Endothelial cell (in vitro differentiated cells): Measurements from ENCODE around the gene NDUFAF8. TPM values are rescaled to one million over a fixed set of nuclear protein-coding genes. Genes with fewer than 3 reads are reported as not detected.

ENCODE experiments used
- DNase-seq: peaks from one replicate; pipeline ENCODE4 v3.0.0; 2021; ENCODE audit warnings: low spot score
- H3K27ac Mint-ChIP-seq: one replicate; pipeline ENCODE4 v1.8.0; 2021; ENCODE audit warnings: mixed read lengths, inconsistent platforms; ENCODE audit not compliant: unreplicated experiment
- H3K27me3 Mint-ChIP-seq: one replicate; pipeline ENCODE4 v1.8.0; 2021; ENCODE audit warnings: mild to moderate bottlenecking, moderate library complexity, mixed read lengths, inconsistent platforms; ENCODE audit not compliant: unreplicated experiment
- H3K36me3 Mint-ChIP-seq: one replicate; pipeline ENCODE4 v1.8.0; 2021; ENCODE audit warnings: mild to moderate bottlenecking, low read depth, mixed read lengths, inconsistent platforms; ENCODE audit not compliant: unreplicated experiment
- H3K4me1 Mint-ChIP-seq: one replicate; pipeline ENCODE4 v1.8.0; 2021; ENCODE audit warnings: mild to moderate bottlenecking, mixed read lengths, inconsistent platforms; ENCODE audit not compliant: unreplicated experiment
- H3K4me3 Mint-ChIP-seq: one replicate; pipeline ENCODE4 v1.8.0; 2021; ENCODE audit warnings: mild to moderate bottlenecking, mixed read lengths, inconsistent platforms; ENCODE audit not compliant: unreplicated experiment
- H3K9me3 Mint-ChIP-seq: one replicate; pipeline ENCODE4 v1.8.0; 2021; ENCODE audit warnings: mixed read lengths, inconsistent platforms; ENCODE audit not compliant: unreplicated experiment
- CTCF ChIP-seq: fragments of 200-600 bp; sonication (generic); IDR thresholded peaks from one replicate; pipeline ENCODE4 v1.5.0; 2021; ENCODE audit warnings: antibody characterized with exemption; ENCODE audit not compliant: unreplicated experiment
- total RNA-seq: library from RNA; stranded (reverse); fragmentation: NEBNext Ultra II Directional; extraction: Animal tissue kit (Norgen Biotek cat#: 25700); gene quantifications from one replicate; pipeline ENCODE4 v1.2.1, GENCODE V29; 2021; ENCODE audit not compliant: unreplicated experiment

The NDUFAF8 gene
- total RNA-seq, 1 donor from 2014 or later, result 31.2 TPM

GRCh38 chr17:81197831-81198490 is 41.2 kb upstream of the NDUFAF8 start:
- Mint-ChIP-seq H3K4me1 (peaks cover 5% of the 10 kb centered on the region), H3K27me3 (peaks cover 4% of the 10 kb centered on the region)

GRCh38 chr17:81198826-81199481 is 40.2 kb upstream of the NDUFAF8 start:
- no peaks in the 10 kb centered on the region for H3K9me3 Mint-ChIP-seq
- no peak overlapping the region for H3K27ac Mint-ChIP-seq
- no peak for DNase-seq
- H3K27me3 Mint-ChIP-seq, result peaks cover 4% of the 10 kb centered on the region
- peaks cover 5% of the 10 kb centered on the region for H3K4me1 Mint-ChIP-seq
- H3K36me3 Mint-ChIP-seq, result no peaks in the 10 kb centered on the region
- no peak overlapping the region for H3K4me3 Mint-ChIP-seq
- no peak for TF ChIP-seq CTCF

More at GRCh38 chr17:81197831-81198490, 41.2 kb upstream of the NDUFAF8 start:
- Mint-ChIP-seq H3K9me3 (no peaks in the 10 kb centered on the region), H3K27ac (peak overlapping the region; percentile 74), H3K36me3 (no peaks in the 10 kb centered on the region), H3K4me3 (no peak overlapping the region)
- no peak for DNase-seq
- no peak for TF ChIP-seq CTCF

GRCh38 chr17:81199482-81199830 is 39.7 kb upstream of the NDUFAF8 start:
- TF ChIP-seq CTCF, result no peak
- peaks cover 5% of the 10 kb centered on the region for H3K4me1 Mint-ChIP-seq
- no peaks in the 10 kb centered on the region for H3K36me3 Mint-ChIP-seq
- no peaks in the 10 kb centered on the region for H3K9me3 Mint-ChIP-seq
- H3K27me3 Mint-ChIP-seq, result peaks cover 4% of the 10 kb centered on the region
- DNase-seq, result no peak
- no peak overlapping the region for H3K27ac Mint-ChIP-seq
- H3K4me3 Mint-ChIP-seq, result no peak overlapping the region

GRCh38 chr17:81200201-81200600 is 38.9 kb upstream of the NDUFAF8 start:
- no peak overlapping the region for H3K27ac Mint-ChIP-seq

More at GRCh38 chr17:81200201-81200600, 38.9 kb upstream of the NDUFAF8 start:
- Mint-ChIP-seq H3K4me1 (peaks cover 5% of the 10 kb centered on the region), H3K9me3 (no peaks in the 10 kb centered on the region), H3K36me3 (no peaks in the 10 kb centered on the region), H3K27me3 (peaks cover 2% of the 10 kb centered on the region), H3K4me3 (no peak overlapping the region)
- TF ChIP-seq CTCF, result no peak
- no peak for DNase-seq
